HepG2 (cell line): Measurements from ENCODE around the gene COQ8A. TPM values are rescaled to one million over a fixed set of nuclear protein-coding genes. Genes with fewer than 3 reads are reported as not detected.

ENCODE experiments used
- ATAC-seq: fragments of 200-7000 bp; cut with Tn5 transposase; 3 replicates; pipeline ENCODE4 v1.9.1; 2020; ENCODE audit warnings: mild to moderate bottlenecking, moderate library complexity
- BruUV-seq: library from RNA; stranded (reverse); fragments of 400-500 nt; replicated peaks from 2 replicates; lab custom pipeline; 2021; lab: Mats Ljungman, UMichigan
- CTCF ChIA-PET: fragments of 300-600 bp; formaldehyde crosslinking; extraction: SDS; loops from one replicate; lab custom pipeline; 2021; ENCODE audit warnings: low total read pairs, inconsistent platforms, low intra/inter-chr PET ratio; lab: Yijun Ruan, JAX
- POLR2A ChIA-PET: fragments of 350-600 bp; sonication (Branson Sonifier 250); formaldehyde crosslinking; loops from one replicate; lab custom pipeline; 2020; ENCODE audit warnings: antibody characterized with exemption, inconsistent platforms; lab: Yijun Ruan, JAX
- DNase-seq: peaks from one replicate; pipeline ENCODE4 v3.0.0-alpha.2; 2015; ENCODE audit warnings: low spot score
- FAIRE-seq: peaks from 3 replicates; lab custom pipeline; 2011; peaks lifted over from hg19 to GRCh38; lab: Jason Lieb, UNC
- H2AFZ ChIP-seq: one replicate; pipeline ENCODE4 v1.6.1; 2011; ENCODE audit warnings: low read length, inconsistent platforms
- H3K27ac ChIP-seq: fragments of 300-600 bp; 3 replicates; pipeline ENCODE4 v1.8.0; 2011; ENCODE audit warnings: mixed run types, mild to moderate bottlenecking, mixed read lengths, low read length, inconsistent platforms; ENCODE audit not compliant: insufficient read depth; ENCODE audit errors: extremely low read length
- H3K27me3 ChIP-seq, 2 experiments: fragments of 200-600 bp in 1 of 2; 2 replicates in 1 of 2; 3 replicates in 1 of 2; pipeline versions ENCODE4 v1.6.0 to v1.8.0; 2011; ENCODE audit warnings: low read length in 2 of 2, mild to moderate bottlenecking in 2 of 2, moderate library complexity in 2 of 2, inconsistent platforms in 1 of 2; ENCODE audit not compliant: insufficient read depth in 2 of 2, control insufficient read depth in 1 of 2
- H3K36me3 ChIP-seq, 2 experiments: fragments of 200-600 bp in 1 of 2; replicated peaks in 1 of 2; 2 replicates in 1 of 2; 3 replicates in 1 of 2; pipeline versions ENCODE4 v1.5.1 to v1.8.0; 2011; ENCODE audit warnings: low read length in 2 of 2, inconsistent platforms in 1 of 2; ENCODE audit not compliant: insufficient read depth in 2 of 2, control insufficient read depth in 1 of 2
- H3K4me1 ChIP-seq: 2 replicates; pipeline ENCODE4 v1.5.1; 2012; ENCODE audit warnings: low read length, inconsistent platforms; ENCODE audit not compliant: insufficient read depth
- H3K4me2 ChIP-seq: 2 replicates; pipeline ENCODE4 v1.6.0; 2011; ENCODE audit warnings: low read depth, low read length, inconsistent platforms
- H3K4me3 ChIP-seq, 3 experiments: fragments of 200-600 bp in 1 of 3; sonication (generic), shearing (Covaris generic) in 1 of 3; replicated peaks in 1 of 3; 2 replicates each; pipeline ENCODE4 v1.5.1; 2011 to 2016; ENCODE audit warnings: low read length in 3 of 3, inconsistent platforms in 2 of 3, low read depth in 2 of 3, mild to moderate bottlenecking in 2 of 3, control low read depth in 1 of 3, mixed read lengths in 1 of 3; ENCODE audit not compliant: insufficient read depth in 1 of 3
- H3K79me2 ChIP-seq: one replicate; pipeline ENCODE4 v1.6.1; 2011; ENCODE audit warnings: low read length, inconsistent platforms; ENCODE audit not compliant: insufficient read depth
- H3K9ac ChIP-seq: 2 replicates; pipeline ENCODE4 v1.6.0; 2011; ENCODE audit warnings: mild to moderate bottlenecking, low read depth, low read length, inconsistent platforms; ENCODE audit not compliant: insufficient read depth
- H3K9me3 ChIP-seq: 2 replicates; pipeline ENCODE4 v1.5.1; 2012; ENCODE audit warnings: mild to moderate bottlenecking, low read length
- H4K20me1 ChIP-seq: 2 replicates; pipeline ENCODE4 v1.6.0; 2011; ENCODE audit warnings: inconsistent platforms, mild to moderate bottlenecking, low read length, moderate library complexity; ENCODE audit not compliant: insufficient read depth
- ASH2L ChIP-seq: fragments of 300-600, 200-600 bp; sonication (generic); IDR thresholded peaks from 2 replicates; pipeline ENCODE4 v1.7.0; 2017; ENCODE audit warnings: low read depth, mild to moderate bottlenecking, moderate library complexity, mixed read lengths, low read length; ENCODE audit not compliant: insufficient read length
- KDM6A ChIP-seq: IDR thresholded peaks from 2 replicates; pipeline ENCODE4 v1.6.1; 2016; ENCODE audit warnings: low read depth
- MXI1 ChIP-seq: IDR thresholded peaks from 3 replicates; pipeline ENCODE4 v1.6.1; 2012; ENCODE audit warnings: low read depth, low read length, inconsistent platforms, borderline replicate concordance
- SYNCRIP ChIP-seq: fragments of 200-400 bp; formaldehyde crosslinking; IDR thresholded peaks from 2 replicates; pipeline ENCODE4 v1.6.1; 2018; ENCODE audit warnings: mild to moderate bottlenecking, low read depth, low read length; ENCODE audit not compliant: insufficient read depth
- TBL1XR1 ChIP-seq: fragments of 150-350 bp; IDR thresholded peaks from 2 replicates; pipeline ENCODE4 v1.6.1; 2014; ENCODE audit warnings: borderline replicate concordance, low read length; ENCODE audit not compliant: partially characterized antibody
- TERF1 ChIP-seq: sonication (generic); formaldehyde crosslinking; IDR thresholded peaks from 2 replicates; pipeline ENCODE4 v1.8.0; 2022; ENCODE audit warnings: mild to moderate bottlenecking, missing genetic modification reagents, moderate library complexity
- THAP7 ChIP-seq: sonication (generic); formaldehyde crosslinking; IDR thresholded peaks from 2 replicates; pipeline ENCODE4 v1.8.1; 2023; ENCODE audit warnings: mild to moderate bottlenecking, missing genetic modification reagents
- TRAFD1 ChIP-seq: sonication (generic); formaldehyde crosslinking; IDR thresholded peaks from 2 replicates; pipeline ENCODE4 v1.5.1; 2020; ENCODE audit warnings: missing genetic modification reagents, mild to moderate bottlenecking, borderline replicate concordance
- ZFP36L2 ChIP-seq: sonication (generic); formaldehyde crosslinking; IDR thresholded peaks from 2 replicates; pipeline ENCODE4 v1.4.0; 2020; ENCODE audit warnings: missing genetic modification reagents
- ZFP82 ChIP-seq: sonication (generic); formaldehyde crosslinking; IDR thresholded peaks from 2 replicates; pipeline ENCODE4 v1.5.1; 2020; ENCODE audit warnings: mild to moderate bottlenecking, missing genetic modification reagents, borderline replicate concordance
- ZNF331 ChIP-seq: sonication (generic); formaldehyde crosslinking; IDR thresholded peaks from 2 replicates; pipeline ENCODE4 v1.4.0; 2020; ENCODE audit warnings: missing genetic modification reagents
- ZNF557 ChIP-seq: sonication (generic); formaldehyde crosslinking; IDR thresholded peaks from 2 replicates; pipeline ENCODE4 v1.4.0; 2020; ENCODE audit warnings: missing genetic modification reagents
- ZNF761 ChIP-seq: sonication (generic); formaldehyde crosslinking; conservative IDR thresholded peaks from 2 replicates; pipeline ENCODE4 v1.4.0; 2020; ENCODE audit warnings: mild to moderate bottlenecking, missing genetic modification reagents
- ZSCAN21 ChIP-seq: sonication (generic); formaldehyde crosslinking; IDR thresholded peaks from 2 replicates; pipeline ENCODE4 v1.8.0; 2022; ENCODE audit warnings: mild to moderate bottlenecking, missing genetic modification reagents, moderate library complexity, borderline replicate concordance
- WGBS: methylation state at CpG from one replicate; pipeline ENCODE4 v1.1.6; 2017; ENCODE audit warnings: low lambda C conversion rate; 5-methylcytosine and 5-hydroxymethylcytosine counted together
- in situ Hi-C: cut with HindIII; loops from 2 replicates; pipeline ENCODE4 v1.10.0; 2017; ENCODE audit warnings: low pct_unique_long_range_greater_than_20kb; ENCODE audit not compliant: extremely low pct_ligation_motif_present
- intact Hi-C: fragments of 100-400 bp; cut with micrococcal nuclease; formaldehyde crosslinking; loops from one replicate; pipeline ENCODE4 v1.10.0; 2022; ENCODE audit not compliant: unreplicated experiment
- polyA plus RNA-seq, 8 experiments: library from polyadenylated mRNA; depleted of rRNA in 3 of 8; stranded (reverse) in 7 of 8; unstranded in 1 of 8; fragments of >200 nt; fragmentation: Illumina TruSeq in 4 of 8; extraction: Trizol in 4 of 8; gene quantifications; 2 replicates each; pipeline versions ENCODE4 v1.2.1 to v1.2.3, GENCODE V29; 2011 to 2016; ENCODE audit warnings: low read depth in 4 of 8, missing spikeins in 1 of 8, mixed read lengths in 1 of 8; ENCODE audit not compliant: insufficient read depth in 1 of 8
- total RNA-seq, 5 experiments: library from RNA; depleted of rRNA; stranded (reverse); fragments of >200 nt; fragmentation: Illumina TruSeq; extraction: Trizol; gene quantifications; 2 replicates each; pipeline ENCODE4 v1.2.3, GENCODE V29; 2016; ENCODE audit warnings: low read depth in 1 of 5

Gene COQ8A
- total and polyA plus RNA-seq, 2 of the 13 experiments (the other 11 are each of a cell fraction or from before 2014, with no cell fraction given), result 60.4 to 88.7 TPM

GRCh38 chr1:226960256-226960655 is 20.2 kb downstream of the COQ8A start:
- Histone ChIP-seq H3K36me3 (peaks cover 8 to 30% of the 10 kb centered on the region in 2 experiments; a peak in 4 of 5 replicates), H3K4me2 (no peak overlapping the region), H3K4me3 (no peak overlapping the region), H4K20me1 (peaks cover 70% of the 10 kb centered on the region; the same call in 1 of the 2 replicates), H3K79me2 (peaks cover 67% of the 10 kb centered on the region), H3K9ac (no peak overlapping the region), H3K4me1 (peaks cover 16% of the 10 kb centered on the region), H3K9me3 (no peaks in the 10 kb centered on the region), H2AFZ (no peak overlapping the region), H3K27me3 (no peaks in the 10 kb centered on the region), H3K27ac (no peak overlapping the region)
- DNase-seq (no peak), FAIRE-seq (no peak), ATAC-seq (no peak)
- no TSS peak for BruUV-seq
- CTCF ChIA-PET, result no interaction called here
- in situ Hi-C loops, result no loop called here
- peak; percentile 81; the same call in 1 of the 2 replicates for TF ChIP-seq ZSCAN21 (CRISPR knock-in tag)
- TF ChIP-seq ZNF761 (CRISPR knock-in tag), result no peak
- intact Hi-C loops, result no loop called here
- WGBS, result 74% methylated on average over 5 of the region's 5 CpGs
- POLR2A ChIA-PET, result no interaction called here

GRCh38 chr1:226960944-226961765 is 21.1 kb downstream of the COQ8A start:
- in situ Hi-C loops, result no loop called here
- BruUV-seq, result no TSS peak
- TF ChIP-seq ZFP82 (CRISPR knock-in tag) (no peak), ZFP36L2 (CRISPR knock-in tag) (no peak), ZNF557 (CRISPR knock-in tag) (no peak), KDM6A (no peak), ZNF331 (CRISPR knock-in tag) (no peak), TRAFD1 (CRISPR knock-in tag) (no peak), ASH2L (no peak), THAP7 (no peak), TBL1XR1 (no peak), MXI1 (no peak), TERF1 (CRISPR knock-in tag) (no peak), SYNCRIP (no peak)

More at GRCh38 chr1:226960944-226961765, 21.1 kb downstream of the COQ8A start:
- Histone ChIP-seq H3K27ac (no peak overlapping the region), H3K9me3 (no peaks in the 10 kb centered on the region), H3K36me3 (peaks cover 15 to 37% of the 10 kb centered on the region in 2 experiments; a peak in 4 of 5 replicates), H3K4me1 (peaks cover 16% of the 10 kb centered on the region), H3K9ac (no peak overlapping the region), H3K27me3 (no peaks in the 10 kb centered on the region), H3K4me2 (no peak overlapping the region), H4K20me1 (peaks cover 71% of the 10 kb centered on the region; the same call in 1 of the 2 replicates), H3K4me3 (no peak overlapping the region), H2AFZ (no peak overlapping the region), H3K79me2 (peaks cover 61% of the 10 kb centered on the region)
- ATAC-seq, result no peak
- FAIRE-seq, result no peak
- 95% methylated on average over 8 of the region's 13 CpGs for WGBS
- DNase-seq, result no peak
- intact Hi-C loops, result no loop called here
- CTCF ChIA-PET, result no interaction called here
- POLR2A ChIA-PET, result no interaction called here
